ENCODE data around the gene C15orf62. TPM values are rescaled to one million over a fixed set of nuclear protein-coding genes. Genes with fewer than 3 reads are reported as not detected.

The C15orf62 gene
- total RNA-seq, 1 donor from 2014 or later: 1.8 TPM

DNA sequence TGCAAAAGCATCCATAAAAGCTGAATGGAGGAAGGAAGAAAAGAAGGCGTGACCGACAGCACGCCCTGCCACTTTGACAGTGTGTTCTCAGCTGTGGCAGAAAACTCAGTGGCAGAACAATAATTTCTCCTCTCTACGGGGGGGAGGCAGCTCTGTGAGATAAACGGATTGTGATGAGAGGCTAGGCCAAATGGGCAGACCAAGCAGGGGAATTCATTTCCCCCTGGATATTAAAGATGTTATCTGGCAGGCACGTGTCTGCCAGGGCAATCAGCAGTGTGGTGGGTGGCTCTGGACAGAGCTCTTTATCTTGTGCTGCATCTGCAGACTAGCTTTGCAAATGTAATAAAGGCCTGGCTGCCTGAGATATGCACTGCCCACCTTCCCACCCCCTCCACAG is 12.8 kb upstream of the C15orf62 start:
- no peak for FAIRE-seq
- TF ChIP-seq, protein P1, sequence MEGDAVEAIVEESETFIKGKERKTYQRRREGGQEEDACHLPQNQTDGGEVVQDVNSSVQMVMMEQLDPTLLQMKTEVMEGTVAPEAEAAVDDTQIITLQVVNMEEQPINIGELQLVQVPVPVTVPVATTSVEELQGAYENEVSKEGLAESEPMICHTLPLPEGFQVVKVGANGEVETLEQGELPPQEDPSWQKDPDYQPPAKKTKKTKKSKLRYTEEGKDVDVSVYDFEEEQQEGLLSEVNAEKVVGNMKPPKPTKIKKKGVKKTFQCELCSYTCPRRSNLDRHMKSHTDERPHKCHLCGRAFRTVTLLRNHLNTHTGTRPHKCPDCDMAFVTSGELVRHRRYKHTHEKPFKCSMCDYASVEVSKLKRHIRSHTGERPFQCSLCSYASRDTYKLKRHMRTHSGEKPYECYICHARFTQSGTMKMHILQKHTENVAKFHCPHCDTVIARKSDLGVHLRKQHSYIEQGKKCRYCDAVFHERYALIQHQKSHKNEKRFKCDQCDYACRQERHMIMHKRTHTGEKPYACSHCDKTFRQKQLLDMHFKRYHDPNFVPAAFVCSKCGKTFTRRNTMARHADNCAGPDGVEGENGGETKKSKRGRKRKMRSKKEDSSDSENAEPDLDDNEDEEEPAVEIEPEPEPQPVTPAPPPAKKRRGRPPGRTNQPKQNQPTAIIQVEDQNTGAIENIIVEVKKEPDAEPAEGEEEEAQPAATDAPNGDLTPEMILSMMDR (IDR thresholded peaks at IDR 0.05; ENCODE audit: insufficient read depth, low read length, severe bottlenecking): no peak
- no peaks in the 10 kb centered on the region for H3K27me3 ChIP-seq (ENCODE audit: control insufficient read depth, insufficient read depth, low read length)

DNA sequence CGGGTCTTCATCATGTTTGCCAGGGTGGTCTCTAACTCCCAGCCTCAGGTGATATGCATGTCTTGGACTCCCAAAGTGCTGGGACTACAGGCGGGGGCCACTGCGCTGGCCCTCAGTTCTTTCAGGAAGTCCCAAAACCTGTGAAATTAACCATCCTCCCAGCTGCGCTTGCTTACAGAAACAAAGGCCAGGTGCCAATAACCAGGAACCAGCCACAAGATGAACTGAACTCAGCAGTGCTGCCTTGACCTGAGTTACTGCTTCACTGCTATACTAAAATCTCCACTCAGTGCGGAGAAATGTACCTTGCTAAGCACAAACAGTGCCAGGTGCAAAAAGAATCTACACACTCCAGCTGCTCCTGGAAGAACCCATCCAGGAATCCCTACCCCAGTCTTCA is 9.8 kb upstream of the C15orf62 start:
- TF ChIP-seq, protein P1 (IDR thresholded peaks at IDR 0.05; ENCODE audit: insufficient read depth, low read length, severe bottlenecking): no peak
- no peaks in the 10 kb centered on the region for H3K36me3 ChIP-seq (ENCODE audit: control insufficient read depth, insufficient read depth, low read length)
- no peak for FAIRE-seq
- no peaks in the 10 kb centered on the region for H3K27me3 ChIP-seq (ENCODE audit: control insufficient read depth, insufficient read depth, low read length)
- no peak for DNase-seq (ENCODE audit: low read depth)
- no peak overlapping the region for H3K4me3 ChIP-seq (ENCODE audit: low read depth, low read length)

More for the DNA sequence above, 12.8 kb upstream of the C15orf62 start:
- no peak overlapping the region for H3K4me3 ChIP-seq (ENCODE audit: low read depth, low read length)
- DNase-seq (ENCODE audit: low read depth): no peak
- peaks cover 3% of the 10 kb centered on the region for H3K36me3 ChIP-seq (ENCODE audit: control insufficient read depth, insufficient read depth, low read length)

DNA sequence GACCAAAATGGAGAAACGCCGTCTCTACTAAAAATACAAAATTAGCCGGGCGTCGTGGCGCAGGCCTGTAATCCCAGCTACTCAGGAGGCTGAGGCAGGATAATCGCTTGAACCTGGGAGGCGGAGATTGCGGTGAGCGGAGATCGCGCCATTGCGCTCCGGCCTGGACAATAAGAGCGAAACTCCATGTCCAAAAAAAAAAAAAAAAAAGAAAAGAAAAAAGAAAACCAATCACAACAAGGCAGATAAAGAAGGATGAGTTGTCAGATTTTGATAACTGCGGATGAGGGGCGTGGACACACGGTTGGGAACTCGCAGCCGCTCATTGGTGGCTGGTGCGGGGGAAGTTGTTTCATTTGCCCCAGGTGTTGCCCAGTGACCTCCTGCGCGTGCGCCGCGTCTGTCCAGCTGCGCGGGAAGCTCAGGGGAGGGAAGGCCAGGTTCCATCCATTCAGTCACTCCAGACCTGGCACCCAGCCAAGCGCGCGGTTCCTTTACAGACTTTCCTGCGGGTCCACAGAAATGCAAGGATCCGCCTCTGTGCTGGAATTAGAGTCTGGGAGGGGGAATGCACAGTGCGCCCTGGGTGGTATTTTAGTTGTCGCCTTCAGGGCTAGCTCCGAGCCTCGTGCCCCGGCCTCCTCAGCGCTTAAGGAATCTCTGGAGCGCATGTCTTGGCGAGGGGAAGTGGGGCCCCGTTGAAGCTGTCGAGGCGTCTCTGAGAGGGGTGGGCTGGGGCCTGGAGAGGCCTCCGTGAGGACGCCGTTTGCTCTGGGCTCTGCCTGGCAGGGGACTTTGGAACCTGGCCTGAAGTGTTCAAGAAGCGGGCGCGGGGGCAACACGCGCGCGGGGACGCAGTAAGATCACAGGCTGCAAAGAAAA is 6.6 kb upstream of the C15orf62 start:
- Histone ChIP-seq H3K4me3 (ENCODE audit: low read depth, low read length) (peak overlapping the region; percentile 44), H3K36me3 (ENCODE audit: control insufficient read depth, insufficient read depth, low read length) (no peaks in the 10 kb centered on the region), H3K27me3 (ENCODE audit: control insufficient read depth, insufficient read depth, low read length) (no peaks in the 10 kb centered on the region)
- FAIRE-seq: no peak
- TF ChIP-seq, protein P1 (IDR thresholded peaks at IDR 0.05; ENCODE audit: insufficient read depth, low read length, severe bottlenecking): no peak
- no peak for DNase-seq (ENCODE audit: low read depth)

DNA sequence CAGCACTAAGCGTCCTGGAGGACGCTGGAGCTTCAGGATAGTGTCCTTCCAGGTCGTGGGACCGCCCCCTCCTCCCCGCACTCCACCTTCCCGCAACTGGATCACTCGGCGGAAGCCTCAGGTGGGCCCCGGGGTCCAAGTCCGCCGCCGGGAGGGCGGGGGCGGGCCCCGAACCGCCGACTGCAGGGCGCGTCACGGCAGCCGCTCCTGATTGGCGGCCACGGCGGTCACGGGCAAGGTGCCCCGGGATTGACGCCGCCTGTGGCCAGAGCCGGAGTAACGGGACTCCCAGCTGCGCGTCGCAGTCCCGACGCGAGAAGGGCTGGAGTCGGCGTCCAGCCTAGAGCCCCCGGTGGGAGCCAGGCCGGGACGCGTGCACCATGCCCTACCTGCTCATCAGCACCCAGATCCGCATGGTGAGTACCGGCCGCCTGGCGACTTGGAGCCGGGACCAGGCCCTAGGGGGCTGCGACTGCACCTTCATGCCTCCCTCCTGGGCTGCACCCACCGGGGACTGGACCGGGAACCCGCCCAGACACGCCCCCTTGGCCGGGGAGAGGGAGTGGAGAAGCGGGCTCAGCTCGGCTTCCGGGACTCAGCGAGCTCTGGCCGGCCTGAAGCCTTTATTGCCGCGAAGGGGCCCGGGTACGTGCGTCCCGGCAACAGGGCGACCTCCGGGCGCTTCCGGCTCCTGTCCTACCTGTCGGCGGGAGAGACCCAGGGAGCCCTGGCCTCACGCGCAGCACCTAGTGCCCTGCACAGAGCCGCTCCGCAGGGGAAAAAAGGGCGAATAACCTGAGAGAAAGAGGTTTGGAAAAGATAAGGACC is 5.8 kb upstream of the C15orf62 start, which contains the start of gene GCHFR:
GCHFR (plus strand) TSS at position 268 of the 828 bp plus-strand sequence; CDS start at position 381, 113 bp downstream.
- TF ChIP-seq, protein P1 (IDR thresholded peaks at IDR 0.05; ENCODE audit: insufficient read depth, low read length, severe bottlenecking): peak; percentile 33
- H3K36me3 ChIP-seq (ENCODE audit: control insufficient read depth, insufficient read depth, low read length): no peaks in the 10 kb centered on the region
- FAIRE-seq: no peak
- peak within 1 kb of the TSS; percentile 44 for H3K4me3 ChIP-seq (ENCODE audit: low read depth, low read length)
- no peak for DNase-seq (ENCODE audit: low read depth)
- no peaks in the 10 kb centered on the region for H3K27me3 ChIP-seq (ENCODE audit: control insufficient read depth, insufficient read depth, low read length)

- TF ChIP-seq, protein P1 (IDR thresholded peaks at IDR 0.05; ENCODE audit: insufficient read depth, low read length, severe bottlenecking): no peak
- Histone ChIP-seq H3K4me3 (ENCODE audit: low read depth, low read length) (peak overlapping the region; percentile 44), H3K27me3 (ENCODE audit: control insufficient read depth, insufficient read depth, low read length) (no peaks in the 10 kb centered on the region), H3K36me3 (ENCODE audit: control insufficient read depth, insufficient read depth, low read length) (no peaks in the 10 kb centered on the region)
- DNase-seq (ENCODE audit: low read depth) (no peak), FAIRE-seq (no peak)
Observed at GRCh38 chr15:40764629-40765103, 5.1 kb upstream of the C15orf62 start.
